Astrocyte of the cerebellum (primary cell): ENCODE measurements around the gene GFOD1.

Experiments used
- DNase-seq: peaks from one replicate; pipeline ENCODE4 v3.0.0-alpha.2; 2011; ENCODE audit warnings: low read depth
- H3K4me3 ChIP-seq: 2 replicates; pipeline ENCODE4 v1.5.1; 2011; ENCODE audit warnings: mild to moderate bottlenecking, low read depth, low read length, moderate library complexity
- in situ Hi-C: cut with HindIII; loops from 2 replicates; pipeline ENCODE4 v1.10.0; 2017; ENCODE audit warnings: low sequenced_read_pairs
- TF ChIP-seq, protein P1 (sequence below): IDR thresholded peaks from 2 replicates; pipeline ENCODE4 v1.5.1; 2012; ENCODE audit warnings: low read length, low read depth, moderate library complexity, mild to moderate bottlenecking; ENCODE audit errors: missing control alignments

GFOD1 gene

DNA sequence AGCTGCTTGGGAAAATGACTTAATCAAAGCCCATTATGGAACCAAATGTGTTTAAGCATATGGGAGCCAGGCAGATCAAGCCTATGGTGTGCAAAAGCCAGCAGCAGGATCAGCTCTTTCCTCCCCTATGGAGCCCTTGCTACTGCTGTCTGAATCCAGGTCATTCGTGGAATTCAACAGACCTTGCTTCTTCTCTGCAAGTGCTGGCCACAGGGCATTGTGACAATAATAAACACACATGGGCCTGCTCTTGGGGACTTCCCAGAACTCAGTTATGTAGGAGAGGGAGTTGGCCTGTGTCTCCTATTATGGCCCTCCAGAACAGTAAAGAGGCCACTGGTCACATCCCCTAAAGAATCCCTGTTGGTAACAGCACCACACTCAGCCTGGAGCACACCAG is 18.6 kb downstream of the GFOD1 start:
- no peak overlapping the region for H3K4me3 ChIP-seq
- in situ Hi-C loops, result no loop called here
- no peak for DNase-seq
- TF ChIP-seq, protein P1, sequence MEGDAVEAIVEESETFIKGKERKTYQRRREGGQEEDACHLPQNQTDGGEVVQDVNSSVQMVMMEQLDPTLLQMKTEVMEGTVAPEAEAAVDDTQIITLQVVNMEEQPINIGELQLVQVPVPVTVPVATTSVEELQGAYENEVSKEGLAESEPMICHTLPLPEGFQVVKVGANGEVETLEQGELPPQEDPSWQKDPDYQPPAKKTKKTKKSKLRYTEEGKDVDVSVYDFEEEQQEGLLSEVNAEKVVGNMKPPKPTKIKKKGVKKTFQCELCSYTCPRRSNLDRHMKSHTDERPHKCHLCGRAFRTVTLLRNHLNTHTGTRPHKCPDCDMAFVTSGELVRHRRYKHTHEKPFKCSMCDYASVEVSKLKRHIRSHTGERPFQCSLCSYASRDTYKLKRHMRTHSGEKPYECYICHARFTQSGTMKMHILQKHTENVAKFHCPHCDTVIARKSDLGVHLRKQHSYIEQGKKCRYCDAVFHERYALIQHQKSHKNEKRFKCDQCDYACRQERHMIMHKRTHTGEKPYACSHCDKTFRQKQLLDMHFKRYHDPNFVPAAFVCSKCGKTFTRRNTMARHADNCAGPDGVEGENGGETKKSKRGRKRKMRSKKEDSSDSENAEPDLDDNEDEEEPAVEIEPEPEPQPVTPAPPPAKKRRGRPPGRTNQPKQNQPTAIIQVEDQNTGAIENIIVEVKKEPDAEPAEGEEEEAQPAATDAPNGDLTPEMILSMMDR, result no peak

DNA sequence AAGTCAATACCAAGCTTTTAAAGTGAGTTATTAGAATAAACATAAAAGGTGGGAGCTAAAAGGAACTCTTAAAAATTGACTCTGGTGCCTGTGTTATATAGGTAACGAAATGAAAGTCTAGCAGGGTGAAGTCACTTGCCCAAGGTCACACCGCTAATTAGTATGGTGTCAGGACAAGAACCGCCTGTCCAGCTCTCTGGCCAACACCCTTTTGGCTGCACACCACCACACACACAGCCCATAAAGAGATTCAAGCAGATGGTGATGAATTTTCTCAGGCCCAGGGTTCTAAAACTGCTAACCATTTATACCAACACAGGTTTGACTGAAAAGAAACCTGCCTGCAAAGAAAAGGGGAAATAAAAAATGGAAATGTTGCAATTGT is 20.2 kb downstream of the GFOD1 start:
- TF ChIP-seq, protein P1, result no peak
- no peak for DNase-seq
- in situ Hi-C loops, result no loop called here
- H3K4me3 ChIP-seq, result no peak overlapping the region

DNA sequence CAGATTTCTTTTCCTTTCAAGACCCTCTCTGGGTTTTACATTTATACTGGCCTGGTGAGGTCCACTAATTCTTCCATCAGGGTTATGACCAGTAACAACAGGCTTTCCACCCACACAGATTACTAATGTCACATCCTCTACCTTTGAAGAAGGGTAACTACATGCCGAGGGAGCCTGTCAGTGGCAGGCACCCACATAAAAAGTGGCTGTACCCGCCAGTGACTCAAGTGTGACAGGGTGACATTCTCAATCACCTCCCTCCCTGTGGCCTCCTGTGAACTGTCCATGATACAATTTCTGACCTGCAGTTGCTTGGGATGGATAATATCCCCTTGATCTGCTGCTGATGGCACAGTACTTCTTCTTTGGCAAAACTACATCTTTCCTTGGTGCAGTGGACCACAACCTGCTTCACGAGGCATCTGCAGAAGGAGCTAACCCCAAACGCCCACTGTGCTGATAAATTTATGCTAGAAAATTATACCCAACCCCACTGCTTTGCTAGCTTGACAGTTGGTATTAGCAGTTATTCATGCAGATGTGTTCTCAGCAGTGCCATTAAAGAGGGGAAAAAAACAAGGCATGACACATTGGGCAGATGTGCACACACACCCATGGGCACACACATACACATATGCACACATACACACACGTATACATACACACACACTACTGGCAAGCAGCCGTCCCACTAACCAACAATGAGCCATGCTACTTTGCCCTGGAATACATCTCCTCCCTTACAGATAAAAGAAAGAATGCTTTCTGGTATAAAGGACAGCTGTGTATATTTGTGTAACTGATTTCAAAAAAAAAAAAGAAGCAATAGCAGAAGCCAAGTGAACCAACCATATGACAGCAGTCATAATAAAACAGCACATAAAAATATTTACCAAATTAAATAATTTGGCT is 20.8 kb downstream of the GFOD1 start:
- no peak for DNase-seq
- in situ Hi-C loops, result no loop called here
- TF ChIP-seq, protein P1, result no peak
- no peak overlapping the region for H3K4me3 ChIP-seq

DNA sequence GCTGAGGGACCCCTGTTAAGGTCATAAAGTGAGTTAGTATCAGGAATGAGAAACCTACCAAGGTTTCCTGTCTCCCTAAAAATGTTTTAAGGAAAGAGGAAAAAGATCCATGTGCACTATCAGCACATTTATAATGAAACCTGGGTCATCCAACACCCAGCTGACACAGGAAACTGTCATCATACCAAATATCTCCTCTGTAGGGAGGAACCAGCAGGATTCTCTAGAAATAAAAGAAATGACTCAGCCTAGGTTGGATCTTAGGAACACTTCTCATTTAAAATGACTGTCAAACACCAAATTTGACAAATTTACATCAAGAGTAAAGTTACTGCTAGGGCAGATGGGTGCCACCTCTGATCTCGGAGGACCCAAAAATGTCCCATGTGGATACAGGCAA is 21.7 kb downstream of the GFOD1 start:
- TF ChIP-seq, protein P1, result no peak
- H3K4me3 ChIP-seq, result no peak overlapping the region
- no peak for DNase-seq
- in situ Hi-C loops, result no loop called here

DNA sequence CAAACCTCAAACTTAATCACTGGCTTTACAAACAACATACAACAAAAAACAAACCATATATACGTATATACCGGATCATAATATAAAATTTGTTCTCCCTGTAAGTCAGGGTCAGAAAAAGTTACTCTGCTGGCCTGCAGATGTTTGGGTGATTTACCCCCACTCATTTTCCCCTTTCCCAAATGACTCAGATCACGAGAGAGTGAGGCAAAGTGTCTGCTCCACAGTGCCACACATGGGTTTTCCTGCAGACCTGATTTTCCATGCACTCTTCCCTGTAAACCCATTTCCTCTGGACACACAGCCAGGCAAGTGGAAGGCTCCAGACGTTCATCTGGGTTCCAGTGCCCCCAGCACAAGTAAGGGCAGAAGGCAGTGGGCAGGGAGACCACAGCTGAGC is 23.5 kb downstream of the GFOD1 start:
- in situ Hi-C loops, result no loop called here
- TF ChIP-seq, protein P1, result no peak
- no peak for DNase-seq

DNA sequence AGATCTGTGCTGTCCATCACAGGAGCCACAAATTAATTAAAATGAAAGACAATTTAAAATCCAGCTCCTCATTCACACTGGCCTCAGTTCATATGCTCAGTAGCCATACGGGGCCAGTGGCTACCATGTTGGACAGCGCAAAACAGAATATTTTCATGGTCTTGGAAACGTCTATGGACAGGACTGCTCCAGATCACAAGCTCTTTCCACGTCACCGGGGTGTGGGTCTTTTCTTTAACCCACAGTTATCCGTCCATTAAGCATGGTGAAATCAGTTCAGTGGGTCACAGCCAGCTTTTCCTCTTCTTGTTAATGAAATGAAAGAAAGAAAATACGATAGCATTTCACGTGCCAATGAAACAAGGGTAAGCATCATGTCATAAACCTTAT is 24.1 kb downstream of the GFOD1 start:
- in situ Hi-C loops, result no loop called here
- DNase-seq, result no peak
- H3K4me3 ChIP-seq, result no peak overlapping the region
- TF ChIP-seq, protein P1, result no peak

More for the DNA sequence above, 23.5 kb downstream of the GFOD1 start:
- no peak overlapping the region for H3K4me3 ChIP-seq
